GM12864 (cell line): ENCODE data around the gene CYP3A5.
A peak's percentile ranks its signal among the peaks of the same experiment; 100 is the strongest.
"Not testable (repeated sequence)": the region's sequence is repeated elsewhere in the genome, so short reads cannot be mapped to it uniquely, and the experiment has no call there.

Source experiments
- DNase-seq: peaks from one replicate; pipeline ENCODE4 v3.0.0-alpha.2; 2011; ENCODE audit warnings: low read depth
- H3K4me3 ChIP-seq: 2 replicates; pipeline ENCODE4 v1.5.1; 2011; ENCODE audit warnings: mild to moderate bottlenecking, low read depth, low read length, control low read depth
- CTCF ChIP-seq: IDR thresholded peaks from 2 replicates; pipeline ENCODE4 v1.5.1; 2011; ENCODE audit warnings: low read depth, mild to moderate bottlenecking, moderate library complexity, low read length, control low read depth, inconsistent platforms; ENCODE audit errors: missing control alignments

The CYP3A5 gene

GRCh38 chr7:99644431-99644830 lies 35.4 kb downstream of the CYP3A5 start:
- TF ChIP-seq CTCF, result no peak
- H3K4me3 ChIP-seq, result no peak overlapping the region
- no peak for DNase-seq

- no peak overlapping the region for H3K4me3 ChIP-seq
- TF ChIP-seq CTCF, result no peak
- DNase-seq, result no peak
Measured at GRCh38 chr7:99643464-99643863, 36.3 kb downstream of the CYP3A5 start.

GRCh38 chr7:99642027-99642426 lies 37.8 kb downstream of the CYP3A5 start:
- H3K4me3 ChIP-seq, result no peak overlapping the region
- TF ChIP-seq CTCF, result no peak
- no peak for DNase-seq

GRCh38 chr7:99639267-99639666 lies 40.5 kb downstream of the CYP3A5 start:
- no peak for TF ChIP-seq CTCF
- H3K4me3 ChIP-seq, result no peak overlapping the region
- DNase-seq, result no peak

GRCh38 chr7:99638731-99639130 lies 41.1 kb downstream of the CYP3A5 start:
- TF ChIP-seq CTCF, result no peak
- DNase-seq, result no peak
- no peak overlapping the region for H3K4me3 ChIP-seq

- DNase-seq, H3K4me3 ChIP-seq: not testable (repeated sequence)
Measured at GRCh38 chr7:99637414-99637813, 42.4 kb downstream of the CYP3A5 start.

GRCh38 chr7:99631295-99632109 lies 48.3 kb downstream of the CYP3A5 start:
- TF ChIP-seq CTCF, result peak; percentile 16
- H3K4me3 ChIP-seq, result no peak overlapping the region
- no peak for DNase-seq
